HEK293 (cell line): ENCODE data around the gene KRTAP9-6.

ENCODE experiments used
- CTCF ChIA-PET: fragments of 350-600 bp; formaldehyde crosslinking; extraction: SDS; loops from one replicate; lab custom pipeline; 2021; ENCODE audit warnings: antibody characterized with exemption; lab: Yijun Ruan, JAX
- POLR2A ChIA-PET: fragments of 300-600 bp; formaldehyde crosslinking; extraction: SDS; loops from one replicate; lab custom pipeline; 2020; ENCODE audit warnings: antibody characterized with exemption, inconsistent platforms; lab: Yijun Ruan, JAX
- H3K27ac ChIP-seq: fragments of 200-500 bp; sonication (Bioruptor generic); 2 replicates; pipeline ENCODE4 v1.5.1; 2014; ENCODE audit warnings: low read depth, low read length, control low read depth, inconsistent platforms; ENCODE audit errors: extremely low read depth
- H3K36me3 ChIP-seq, 2 experiments: fragments of 200-500 bp in 1 of 2; sonication (Bioruptor generic) in 1 of 2; 1 replicate in 1 of 2; 2 replicates in 1 of 2; pipeline ENCODE4 v1.5.1; 2014 to 2017; ENCODE audit warnings: inconsistent platforms in 2 of 2, low read length in 2 of 2; ENCODE audit not compliant: control insufficient read depth in 2 of 2, insufficient read depth in 1 of 2
- H3K4me1 ChIP-seq: fragments of 200-500 bp; sonication (Bioruptor generic); 2 replicates; pipeline ENCODE4 v1.5.1; 2014; ENCODE audit warnings: mild to moderate bottlenecking, low read length, inconsistent platforms; ENCODE audit not compliant: control insufficient read depth, insufficient read depth
- H3K4me3 ChIP-seq: 2 replicates; pipeline ENCODE4 v1.5.1; 2011; ENCODE audit warnings: low read depth, mild to moderate bottlenecking, control low read depth, low read length, moderate library complexity
- H3K9me3 ChIP-seq: fragments of 200-500 bp; sonication (Bioruptor generic); 2 replicates; pipeline ENCODE4 v1.5.1; 2014; ENCODE audit warnings: low read depth, low read length, inconsistent platforms; ENCODE audit not compliant: control insufficient read depth, insufficient read depth
- KLF8 ChIP-seq: fragments of 450-650 bp; formaldehyde crosslinking; IDR thresholded peaks from 2 replicates; pipeline ENCODE4 v1.5.1; 2016; ENCODE audit warnings: missing biosample characterization, missing genetic modification characterization
- OVOL3 ChIP-seq: fragments of 450-650 bp; formaldehyde crosslinking; IDR thresholded peaks from 2 replicates; pipeline ENCODE4 v1.5.1; 2016; ENCODE audit warnings: missing biosample characterization, missing genetic modification characterization
- SALL2 ChIP-seq: fragments of 450-650 bp; formaldehyde crosslinking; IDR thresholded peaks from 2 replicates; pipeline ENCODE4 v1.5.0; 2017; ENCODE audit warnings: missing biosample characterization, mild to moderate bottlenecking, missing genetic modification characterization, borderline replicate concordance
- TSHZ1 ChIP-seq: fragments of 450-650 bp; formaldehyde crosslinking; IDR thresholded peaks from 2 replicates; pipeline ENCODE4 v1.5.1; 2016; ENCODE audit warnings: missing biosample characterization, missing genetic modification characterization, borderline replicate concordance
- ZBTB17 ChIP-seq: fragments of 450-650 bp; formaldehyde crosslinking; IDR thresholded peaks from 2 replicates; pipeline ENCODE4 v1.5.1; 2016; ENCODE audit warnings: missing biosample characterization, missing genetic modification characterization
- ZBTB48 ChIP-seq: fragments of 450-650 bp; formaldehyde crosslinking; IDR thresholded peaks from 2 replicates; pipeline ENCODE4 v1.5.1; 2016; ENCODE audit warnings: missing biosample characterization, missing genetic modification characterization
- ZFHX2 ChIP-seq: fragments of 450-650 bp; formaldehyde crosslinking; conservative IDR thresholded peaks from 2 replicates; pipeline ENCODE4 v1.5.1; 2016; ENCODE audit warnings: missing biosample characterization, missing genetic modification characterization
- ZFP41 ChIP-seq: fragments of 450-650 bp; formaldehyde crosslinking; IDR thresholded peaks from 2 replicates; pipeline ENCODE4 v1.5.1; 2016; ENCODE audit warnings: missing biosample characterization, missing genetic modification characterization, borderline replicate concordance
- ZNF174 ChIP-seq: fragments of 450-650 bp; formaldehyde crosslinking; IDR thresholded peaks from 2 replicates; pipeline ENCODE4 v1.5.0; 2017; ENCODE audit warnings: missing biosample characterization, mild to moderate bottlenecking, missing genetic modification characterization
- ZNF274 ChIP-seq, 2 experiments: fragments of 200-500 bp in 1 of 2; fragments of 450-650 bp in 1 of 2; sonication (Bioruptor generic) in 1 of 2; formaldehyde crosslinking in 1 of 2; IDR thresholded peaks; 2 replicates each; pipeline versions ENCODE4 v1.5.1 to v1.6.1; 2014 to 2016; ENCODE audit warnings: borderline replicate concordance in 1 of 2, inconsistent platforms in 1 of 2, low read length in 1 of 2, missing biosample characterization in 1 of 2, missing genetic modification characterization in 1 of 2
- ZNF354C ChIP-seq: fragments of 450-650 bp; formaldehyde crosslinking; IDR thresholded peaks from 2 replicates; pipeline ENCODE4 v1.5.1; 2016; ENCODE audit warnings: missing biosample characterization, missing genetic modification characterization, low read depth, borderline replicate concordance
- ZNF433 ChIP-seq: fragments of 450-650 bp; formaldehyde crosslinking; IDR thresholded peaks from 2 replicates; pipeline ENCODE4 v1.5.1; 2016; ENCODE audit warnings: missing biosample characterization, missing genetic modification characterization, low read depth
- ZNF514 ChIP-seq: fragments of 450-650 bp; formaldehyde crosslinking; IDR thresholded peaks from 2 replicates; pipeline ENCODE4 v1.5.1; 2016; ENCODE audit warnings: missing biosample characterization, missing genetic modification characterization
- ZNF529 ChIP-seq: fragments of 450-650 bp; formaldehyde crosslinking; IDR thresholded peaks from 2 replicates; pipeline ENCODE4 v1.5.1; 2017; ENCODE audit warnings: missing genetic modification characterization, missing biosample characterization; ENCODE audit not compliant: insufficient replicate concordance
- ZNF549 ChIP-seq: fragments of 450-650 bp; IDR thresholded peaks from 2 replicates; pipeline ENCODE4 v1.5.1; 2018; ENCODE audit warnings: missing biosample characterization, missing genetic modification characterization, mild to moderate bottlenecking, inconsistent platforms, moderate library complexity
- ZNF555 ChIP-seq: fragments of 450-650 bp; formaldehyde crosslinking; conservative IDR thresholded peaks from 2 replicates; pipeline ENCODE4 v1.5.1; 2017; ENCODE audit warnings: missing biosample characterization, mild to moderate bottlenecking, missing genetic modification characterization, inconsistent platforms
- ZNF664 ChIP-seq: fragments of 450-650 bp; formaldehyde crosslinking; IDR thresholded peaks from 2 replicates; pipeline ENCODE4 v1.5.1; 2016; ENCODE audit warnings: missing biosample characterization, missing genetic modification characterization
- ZNF747 ChIP-seq: fragments of 450-650 bp; formaldehyde crosslinking; IDR thresholded peaks from 2 replicates; pipeline ENCODE4 v1.5.1; 2016; ENCODE audit warnings: missing biosample characterization, missing genetic modification characterization
- ZNF792 ChIP-seq: fragments of 450-650 bp; formaldehyde crosslinking; IDR thresholded peaks from 2 replicates; pipeline ENCODE4 v1.5.1; 2016; ENCODE audit warnings: missing biosample characterization, missing genetic modification characterization
- ZNF837 ChIP-seq: fragments of 450-650 bp; formaldehyde crosslinking; IDR thresholded peaks from 2 replicates; pipeline ENCODE4 v1.5.1; 2016; ENCODE audit warnings: missing biosample characterization, missing genetic modification characterization

KRTAP9-6 gene

GRCh38 chr17:41296846-41297245 lies 31.7 kb downstream of the KRTAP9-6 start:
- Histone ChIP-seq H3K4me3 (no peak overlapping the region), H3K9me3 (no peaks in the 10 kb centered on the region), H3K4me1 (no peaks in the 10 kb centered on the region), H3K36me3 (no peaks in the 10 kb centered on the region), H3K27ac (no peak overlapping the region)
- TF ChIP-seq ZNF792 (tag by site-specific recombination) = no peak
- POLR2A ChIA-PET = no interaction called here
- CTCF ChIA-PET = no interaction called here

GRCh38 chr17:41298458-41299135 lies 33.4 kb downstream of the KRTAP9-6 start:
- TF ChIP-seq ZFP41 (tag by site-specific recombination) (no peak), KLF8 (tag by site-specific recombination) (no peak), ZNF354C (no peak), ZNF549 (tag by site-specific recombination) (no peak), ZNF433 (tag by site-specific recombination) (no peak), ZNF514 (tag by site-specific recombination) (no peak), ZNF664 (tag by site-specific recombination) (no peak), ZBTB48 (no peak), ZFHX2 (tag by site-specific recombination) (no peak)
- Histone ChIP-seq H3K9me3 (no peaks in the 10 kb centered on the region), H3K4me3 (no peak overlapping the region), H3K4me1 (no peaks in the 10 kb centered on the region), H3K27ac (no peak overlapping the region), H3K36me3 (no peaks in the 10 kb centered on the region)
- POLR2A ChIA-PET = no interaction called here
- CTCF ChIA-PET = no interaction called here

GRCh38 chr17:41301204-41301790 lies 36.1 kb downstream of the KRTAP9-6 start:
- H3K4me1 ChIP-seq = no peaks in the 10 kb centered on the region
- no peak overlapping the region for H3K27ac ChIP-seq
- H3K9me3 ChIP-seq = no peaks in the 10 kb centered on the region
- ChIA-PET POLR2A (no interaction called here), CTCF (interaction anchor here (0.6 to 4.8 kb wide), 4 partner anchors 8 to 362 kb away, joined by 3 to 27 read pairs (median 4); partner anchors contain the start of gene KRTAP16-1)
- TF ChIP-seq ZNF174 = no peak
- no peak for TF ChIP-seq ZNF837
- no peak for TF ChIP-seq OVOL3 (tag by site-specific recombination)
- TF ChIP-seq TSHZ1 = no peak
- TF ChIP-seq ZBTB17 (tag by site-specific recombination) = no peak
- no peak for TF ChIP-seq ZNF747 (tag by site-specific recombination)
- no peak for TF ChIP-seq ZNF274 (IDR thresholded peaks at IDR 0.05; ENCODE audit: low read length)
- TF ChIP-seq ZNF274 (tag by site-specific recombination; IDR thresholded peaks at IDR 0.05; ENCODE audit: borderline replicate concordance) = no peak
- TF ChIP-seq ZNF529 = no peak
- no peak for TF ChIP-seq ZNF514 (tag by site-specific recombination)
- TF ChIP-seq ZNF555 (tag by site-specific recombination) = no peak
- TF ChIP-seq SALL2 (tag by site-specific recombination) = no peak
- H3K36me3 ChIP-seq = no peaks in the 10 kb centered on the region
- H3K4me3 ChIP-seq = no peak overlapping the region
